ENCODE results near the gene FBLN5. TPM values are rescaled to one million over a fixed set of nuclear protein-coding genes. Genes with fewer than 3 reads are reported as not detected.
"Not testable (repeated sequence)": the region's sequence is repeated elsewhere in the genome, so short reads cannot be mapped to it uniquely, and the experiment has no call there.

FBLN5 gene
- total RNA-seq, 1 donor from 2014 or later = 240 TPM

GRCh38 chr14:91902336-91902735, 45.2 kb downstream of the FBLN5 start:
- H3K4me1 ChIP-seq = peaks cover 44% of the 10 kb centered on the region
- H3K27me3 ChIP-seq = no peaks in the 10 kb centered on the region
- TF ChIP-seq POLR2AphosphoS5 (IDR thresholded peaks at IDR 0.05; ENCODE audit: insufficient read depth in 1 of 2, low read depth in 1 of 2) (no peak), CTCF (IDR thresholded peaks at IDR 0.05) (no peak), POLR2A (IDR thresholded peaks at IDR 0.05) (no peak)
- no peak overlapping the region for H3K4me3 ChIP-seq
- DNase-seq (ENCODE audit: extremely low spot score in 2 of 2) = no peak
- H3K27ac ChIP-seq = peak overlapping the region; percentile 48
- intact Hi-C loops (cut with DNase I) = no loop called here
- H3K9me3 ChIP-seq = no peaks in the 10 kb centered on the region
- H3K36me3 ChIP-seq = no peaks in the 10 kb centered on the region

- Histone ChIP-seq H3K4me3 (no peak overlapping the region), H3K27me3 (no peaks in the 10 kb centered on the region), H3K4me1 (peaks cover 48% of the 10 kb centered on the region), H3K9me3 (no peaks in the 10 kb centered on the region), H3K27ac (peak overlapping the region; percentile 60), H3K36me3 (no peaks in the 10 kb centered on the region)
- TF ChIP-seq POLR2AphosphoS5 (IDR thresholded peaks at IDR 0.05; ENCODE audit: insufficient read depth in 1 of 2, low read depth in 1 of 2) (no peak), CTCF (IDR thresholded peaks at IDR 0.05) (no peak)
- DNase-seq (ENCODE audit: extremely low spot score in 2 of 2) = no peak
- intact Hi-C loops (cut with DNase I) = no loop called here
Observed at GRCh38 chr14:91901449-91902226, 45.9 kb downstream of the FBLN5 start.

GRCh38 chr14:91899806-91900205, 47.7 kb downstream of the FBLN5 start:
- TF ChIP-seq POLR2AphosphoS5 (IDR thresholded peaks at IDR 0.05; ENCODE audit: insufficient read depth in 1 of 2, low read depth in 1 of 2) (no peak), POLR2A (IDR thresholded peaks at IDR 0.05) (no peak), CTCF (IDR thresholded peaks at IDR 0.05) (no peak)
- no peaks in the 10 kb centered on the region for H3K27me3 ChIP-seq
- H3K4me1 ChIP-seq = peaks cover 48% of the 10 kb centered on the region
- no peaks in the 10 kb centered on the region for H3K36me3 ChIP-seq
- no peak for DNase-seq (ENCODE audit: extremely low spot score in 2 of 2)
- peak overlapping the region; percentile 60 for H3K27ac ChIP-seq
- H3K4me3 ChIP-seq = no peak overlapping the region
- intact Hi-C loops (cut with DNase I) = no loop called here
- no peaks in the 10 kb centered on the region for H3K9me3 ChIP-seq

GRCh38 chr14:91899213-91899612, 48.3 kb downstream of the FBLN5 start:
- DNase-seq (ENCODE audit: extremely low spot score in 2 of 2) = no peak
- no peak overlapping the region for H3K4me3 ChIP-seq
- H3K36me3 ChIP-seq = no peaks in the 10 kb centered on the region
- H3K27me3 ChIP-seq = no peaks in the 10 kb centered on the region
- intact Hi-C loops (cut with DNase I) = no loop called here
- H3K4me1 ChIP-seq = peaks cover 48% of the 10 kb centered on the region
- H3K27ac ChIP-seq = peak overlapping the region; percentile 60
- H3K9me3 ChIP-seq = no peaks in the 10 kb centered on the region
- TF ChIP-seq POLR2A (IDR thresholded peaks at IDR 0.05) (no peak), CTCF (IDR thresholded peaks at IDR 0.05) (no peak), POLR2AphosphoS5 (IDR thresholded peaks at IDR 0.05; ENCODE audit: insufficient read depth in 1 of 2, low read depth in 1 of 2) (no peak)

GRCh38 chr14:91898372-91898771, 49.1 kb downstream of the FBLN5 start:
- Histone ChIP-seq H3K27me3 (no peaks in the 10 kb centered on the region), H3K9me3 (no peaks in the 10 kb centered on the region), H3K36me3 (no peaks in the 10 kb centered on the region), H3K4me3 (no peak overlapping the region), H3K27ac (peak overlapping the region; percentile 47), H3K4me1 (peaks cover 48% of the 10 kb centered on the region)
- DNase-seq (ENCODE audit: extremely low spot score in 2 of 2) = no peak
- no peak for TF ChIP-seq POLR2AphosphoS5 (IDR thresholded peaks at IDR 0.05; ENCODE audit: insufficient read depth in 1 of 2, low read depth in 1 of 2)
- no peak for TF ChIP-seq CTCF (IDR thresholded peaks at IDR 0.05)
- TF ChIP-seq POLR2A (IDR thresholded peaks at IDR 0.05) = no peak
- intact Hi-C loops (cut with DNase I) = no loop called here

DNA sequence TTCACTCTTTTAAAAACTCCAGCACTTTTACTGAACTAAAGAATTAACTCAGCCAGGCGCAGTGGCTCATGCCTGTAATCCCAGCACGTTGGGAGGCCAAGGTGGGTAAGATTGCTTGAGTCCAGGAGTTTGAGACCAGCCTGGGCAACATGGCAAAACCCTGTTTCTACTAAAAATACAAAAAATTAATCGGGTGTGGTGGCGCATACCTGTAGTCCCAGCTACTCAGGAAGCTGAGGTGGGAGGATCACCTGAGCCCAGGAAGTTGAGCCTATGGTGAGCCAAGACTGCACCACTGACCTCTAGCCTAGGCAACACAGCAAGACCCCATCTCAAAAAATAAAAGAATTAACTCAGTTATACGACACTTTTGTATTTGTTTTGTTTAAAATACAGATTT, 49.8 kb downstream of the FBLN5 start:
- H3K4me3 ChIP-seq; intact Hi-C loops (cut with DNase I); H3K27me3 ChIP-seq; DNase-seq (ENCODE audit: extremely low spot score in 2 of 2); H3K36me3 ChIP-seq; H3K9me3 ChIP-seq: not testable (repeated sequence)
- H3K27ac ChIP-seq = peak overlapping the region; percentile 47
- peaks cover 42% of the 10 kb centered on the region for H3K4me1 ChIP-seq

Data from vagina (tissue), 2 donors.